Cerebellar nuclear complex (tissue), 1 donor: ENCODE data around the gene APOA5.
"Not testable (repeated sequence)": the region's sequence is repeated elsewhere in the genome, so short reads cannot be mapped to it uniquely, and the experiment has no call there.

Experiments
- DNase-seq, 2 experiments: peaks; one replicate each; lab custom pipeline; 2025; lab: John Stamatoyannopoulos, UW

Gene APOA5, protein sequence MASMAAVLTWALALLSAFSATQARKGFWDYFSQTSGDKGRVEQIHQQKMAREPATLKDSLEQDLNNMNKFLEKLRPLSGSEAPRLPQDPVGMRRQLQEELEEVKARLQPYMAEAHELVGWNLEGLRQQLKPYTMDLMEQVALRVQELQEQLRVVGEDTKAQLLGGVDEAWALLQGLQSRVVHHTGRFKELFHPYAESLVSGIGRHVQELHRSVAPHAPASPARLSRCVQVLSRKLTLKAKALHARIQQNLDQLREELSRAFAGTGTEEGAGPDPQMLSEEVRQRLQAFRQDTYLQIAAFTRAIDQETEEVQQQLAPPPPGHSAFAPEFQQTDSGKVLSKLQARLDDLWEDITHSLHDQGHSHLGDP

DNA sequence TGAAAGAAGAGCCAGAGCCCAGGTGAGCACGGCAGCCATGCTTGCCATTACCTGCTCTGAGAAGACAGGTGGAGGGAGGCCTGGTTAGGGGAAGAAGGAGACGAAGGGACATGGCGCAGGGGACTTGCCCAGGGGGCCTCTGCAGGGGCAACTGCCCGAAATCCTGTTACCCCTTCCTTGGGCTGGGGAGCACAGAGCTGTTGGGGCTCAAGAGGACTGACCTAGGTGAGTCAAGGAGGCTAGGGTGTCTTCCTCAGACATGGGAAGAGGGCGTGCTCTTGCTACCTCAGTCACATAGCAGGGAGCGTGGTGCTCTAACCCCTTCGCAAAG is at the start of gene APOA5:
Gene APOA5 (minus strand): TSS at position 67 of the 331 bp plus-strand sequence. CDS start 19 bp downstream, at position 48.
- no peak for DNase-seq

- no peak for DNase-seq
Observed at GRCh38 chr11:116840746-116841296, 49.1 kb upstream of the APOA5 start.

DNA sequence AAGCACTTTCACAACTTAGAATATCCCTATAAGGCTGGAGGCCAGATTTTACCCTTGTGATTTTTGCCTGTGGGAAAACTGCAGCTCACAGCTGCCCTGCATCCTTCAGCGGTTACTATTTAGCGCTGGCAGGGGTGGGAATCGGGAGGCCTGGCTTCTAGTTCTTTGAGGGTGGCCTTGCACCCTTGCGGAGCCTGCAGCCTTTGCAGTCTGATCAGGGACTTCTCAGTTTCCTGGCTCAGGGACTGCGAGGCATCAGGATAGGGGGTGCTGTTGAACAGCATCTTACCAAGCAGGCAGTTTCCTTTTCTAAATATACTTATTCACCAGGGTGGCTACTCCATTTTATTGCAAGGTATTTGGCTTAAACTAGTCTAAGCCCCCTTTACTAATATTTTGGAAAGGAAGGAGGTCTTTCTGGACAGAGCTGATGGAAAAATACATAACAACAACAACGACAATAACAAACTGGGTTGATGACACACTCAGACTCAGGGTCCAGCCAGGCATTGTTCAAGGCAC is 48.6 kb upstream of the APOA5 start:
- DNase-seq = no peak

GRCh38 chr11:116838321-116839084 is 46.8 kb upstream of the APOA5 start:
- no peak for DNase-seq

DNA sequence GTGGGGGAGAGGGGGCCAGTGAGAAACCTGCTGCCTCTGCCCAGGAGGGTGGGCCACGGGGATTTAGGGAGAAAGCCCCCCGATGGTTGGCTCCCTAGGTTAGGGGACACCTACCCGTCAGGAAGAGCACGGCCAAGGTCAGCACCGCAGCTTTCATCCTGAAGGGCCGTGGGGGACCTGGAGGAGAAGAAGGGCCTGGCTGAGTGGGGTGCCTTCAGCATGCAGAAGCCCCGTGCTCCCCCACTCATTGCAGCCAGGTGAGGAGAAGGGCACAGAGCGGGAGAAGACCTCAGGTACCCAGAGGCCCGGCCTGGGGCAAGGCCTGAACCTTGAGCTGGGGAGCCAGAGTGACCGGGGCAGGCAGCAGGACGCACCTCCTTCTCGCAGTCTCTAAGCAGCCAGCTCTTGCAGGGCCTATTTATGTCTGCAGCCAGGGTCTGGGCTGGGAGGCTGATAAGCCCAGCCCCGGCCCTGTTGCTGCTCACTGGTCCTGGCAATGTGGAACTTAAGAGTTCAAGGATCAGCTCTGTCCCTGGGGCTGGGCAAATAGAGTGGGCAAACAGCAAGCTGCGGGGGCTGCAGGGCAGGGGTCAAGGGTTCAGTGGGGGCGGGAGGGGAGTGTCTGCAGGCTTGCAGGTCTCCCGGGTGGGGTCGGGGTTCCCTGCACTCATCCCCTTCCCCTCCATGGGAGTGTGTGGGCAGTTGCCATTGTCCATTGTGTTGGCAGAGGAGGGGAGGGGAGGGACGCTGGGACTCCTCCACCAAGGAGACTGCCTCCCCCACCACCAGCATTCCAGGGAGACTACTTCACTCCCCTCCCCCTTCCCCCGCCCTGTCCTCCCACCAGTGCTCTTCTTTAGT is 45.8 kb upstream of the APOA5 start, which contains the start of gene APOA1:
Gene APOA1 (minus strand): TSS at position 392 of the 861 bp plus-strand sequence. CDS start 235 bp downstream, at position 157.
- DNase-seq = no peak

DNA sequence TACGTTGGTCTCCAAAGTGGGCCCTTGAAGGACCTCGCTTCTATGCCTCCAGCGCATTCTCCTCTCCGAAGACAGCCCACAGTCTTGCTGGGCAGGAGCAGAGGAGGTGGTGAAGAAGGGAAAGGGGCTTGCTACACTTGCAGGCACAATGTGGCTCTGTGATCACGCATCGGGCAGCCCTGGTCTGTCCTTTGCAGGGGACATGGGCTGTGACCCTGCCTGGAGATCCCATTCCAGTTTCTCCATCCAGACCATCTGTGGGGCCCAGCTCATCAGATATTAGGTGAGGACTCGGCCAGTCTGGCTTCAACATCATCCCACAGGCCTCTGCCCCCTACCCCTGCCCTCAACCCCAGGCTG is 44.9 kb upstream of the APOA5 start:
- DNase-seq = no peak

DNA sequence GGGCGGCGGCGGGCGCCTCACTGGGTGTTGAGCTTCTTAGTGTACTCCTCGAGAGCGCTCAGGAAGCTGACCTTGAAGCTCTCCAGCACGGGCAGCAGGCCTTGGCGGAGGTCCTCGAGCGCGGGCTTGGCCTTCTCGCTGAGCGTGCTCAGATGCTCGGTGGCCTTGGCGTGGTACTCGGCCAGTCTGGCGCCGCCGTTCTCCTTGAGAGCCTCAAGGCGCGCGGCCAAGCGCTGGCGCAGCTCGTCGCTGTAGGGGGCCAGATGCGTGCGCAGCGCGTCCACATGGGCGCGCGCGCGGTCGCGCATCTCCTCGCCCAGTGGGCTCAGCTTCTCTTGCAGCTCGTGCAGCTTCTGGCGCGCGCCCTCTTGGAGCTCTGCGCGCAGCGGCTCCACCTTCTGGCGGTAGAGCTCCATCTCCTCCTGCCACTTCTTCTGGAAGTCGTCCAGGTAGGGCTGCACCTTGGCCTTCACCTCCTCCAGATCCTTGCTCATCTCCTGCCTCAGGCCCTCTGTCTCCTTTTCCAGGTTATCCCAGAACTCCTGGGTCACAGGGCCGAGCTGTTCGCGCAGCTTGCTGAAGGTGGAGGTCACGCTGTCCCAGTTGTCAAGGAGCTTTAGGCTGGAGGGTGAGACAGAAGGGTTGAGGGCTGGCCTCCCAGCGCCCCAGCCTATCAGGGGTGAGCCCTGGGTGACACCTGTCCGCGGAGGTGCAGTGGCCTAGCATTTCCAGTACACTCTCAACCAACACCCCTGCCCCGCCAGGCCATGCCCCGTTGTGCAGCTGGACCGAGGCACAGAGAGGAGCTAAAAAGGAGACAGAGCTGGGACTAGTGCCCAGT is 44.3 kb upstream of the APOA5 start:
- DNase-seq = peak; percentile 35 to 54

DNA sequence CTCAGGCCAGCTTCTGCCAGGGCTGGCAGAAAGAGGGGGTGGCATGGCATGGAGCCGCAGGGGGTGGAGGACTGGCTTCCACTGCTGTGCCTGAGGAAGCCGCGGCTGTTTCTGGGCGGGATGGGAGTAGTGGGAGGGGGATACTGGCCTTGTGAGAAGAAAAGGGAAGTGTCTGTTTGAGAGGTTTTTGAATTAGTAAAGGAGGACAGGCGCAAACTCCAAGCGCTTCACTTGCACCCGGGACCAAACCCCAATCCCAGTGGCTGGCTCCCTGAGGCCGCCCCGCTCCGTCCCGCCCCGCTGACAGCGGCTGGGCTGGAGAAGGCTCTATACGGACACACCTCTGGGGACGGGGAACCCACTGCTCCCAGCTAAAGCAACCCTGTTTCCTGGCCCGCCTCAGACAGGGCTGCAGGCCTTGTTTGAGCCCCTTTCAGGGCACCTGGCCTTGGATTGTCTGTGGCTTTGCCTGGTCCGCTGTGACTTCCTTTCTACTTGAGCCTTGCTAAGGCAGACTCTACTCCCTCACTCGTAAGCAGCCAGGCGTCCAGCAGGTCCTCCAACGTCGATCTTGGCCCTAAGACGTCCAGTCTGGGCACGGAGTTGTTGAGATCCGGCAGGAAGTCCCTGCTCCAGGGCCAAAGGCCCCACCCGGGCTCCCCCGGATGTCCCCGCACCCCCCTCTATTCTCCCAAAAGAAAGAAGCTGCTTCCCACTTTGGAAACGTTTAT is 43.5 kb upstream of the APOA5 start:
- DNase-seq = no peak

GRCh38 chr11:116834535-116835041 is 42.9 kb upstream of the APOA5 start:
- not testable (repeated sequence) for DNase-seq

- DNase-seq = no peak
Observed at GRCh38 chr11:116833816-116834534, 42.3 kb upstream of the APOA5 start.

DNA sequence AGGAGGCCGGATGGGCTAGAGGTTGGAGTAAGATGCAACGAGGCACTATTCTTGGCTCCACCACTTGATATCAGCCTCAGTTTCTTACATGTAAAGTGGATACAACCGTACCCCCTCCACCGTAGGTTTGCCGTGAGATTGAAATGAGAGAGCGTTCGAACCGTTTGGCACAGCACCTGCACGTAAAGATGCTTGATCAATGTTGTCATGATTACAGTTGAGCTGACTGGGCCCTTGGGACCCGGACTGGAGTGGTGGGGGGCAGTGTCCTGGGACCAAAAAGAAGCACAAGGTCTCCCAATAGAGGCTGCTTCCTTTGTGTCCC is 41.8 kb upstream of the APOA5 start:
- no peak for DNase-seq

DNA sequence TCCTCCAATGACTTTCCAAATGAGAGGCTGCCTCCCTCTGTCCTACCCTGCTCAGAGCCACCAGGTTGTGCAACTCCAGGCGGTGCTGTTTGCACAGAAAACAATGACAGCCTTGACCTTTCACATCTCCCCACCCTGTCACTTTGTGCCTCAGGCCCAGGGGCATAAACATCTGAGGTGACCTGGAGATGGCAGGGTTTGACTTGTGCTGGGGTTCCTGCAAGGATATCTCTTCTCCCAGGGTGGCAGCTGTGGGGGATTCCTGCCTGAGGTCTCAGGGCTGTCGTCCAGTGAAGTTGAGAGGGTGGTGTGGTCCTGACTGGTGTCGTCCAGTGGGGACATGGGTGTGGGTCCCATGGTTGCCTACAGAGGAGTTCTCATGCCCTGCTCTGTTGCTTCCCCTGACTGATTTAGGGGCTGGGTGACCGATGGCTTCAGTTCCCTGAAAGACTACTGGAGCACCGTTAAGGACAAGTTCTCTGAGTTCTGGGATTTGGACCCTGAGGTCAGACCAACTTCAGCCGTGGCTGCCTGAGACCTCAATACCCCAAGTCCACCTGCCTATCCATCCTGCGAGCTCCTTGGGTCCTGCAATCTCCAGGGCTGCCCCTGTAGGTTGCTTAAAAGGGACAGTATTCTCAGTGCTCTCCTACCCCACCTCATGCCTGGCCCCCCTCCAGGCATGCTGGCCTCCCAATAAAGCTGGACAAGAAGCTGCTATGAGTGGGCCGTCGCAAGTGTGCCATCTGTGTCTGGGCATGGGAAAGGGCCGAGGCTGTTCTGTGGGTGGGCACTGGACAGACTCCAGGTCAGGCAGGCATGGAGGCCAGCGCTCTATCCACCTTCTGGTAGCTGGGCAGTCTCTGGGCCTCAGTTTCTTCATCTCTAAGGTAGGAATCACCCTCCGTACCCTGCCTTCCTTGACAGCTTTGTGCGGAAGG is 40.9 kb upstream of the APOA5 start:
- DNase-seq = no peak

DNA sequence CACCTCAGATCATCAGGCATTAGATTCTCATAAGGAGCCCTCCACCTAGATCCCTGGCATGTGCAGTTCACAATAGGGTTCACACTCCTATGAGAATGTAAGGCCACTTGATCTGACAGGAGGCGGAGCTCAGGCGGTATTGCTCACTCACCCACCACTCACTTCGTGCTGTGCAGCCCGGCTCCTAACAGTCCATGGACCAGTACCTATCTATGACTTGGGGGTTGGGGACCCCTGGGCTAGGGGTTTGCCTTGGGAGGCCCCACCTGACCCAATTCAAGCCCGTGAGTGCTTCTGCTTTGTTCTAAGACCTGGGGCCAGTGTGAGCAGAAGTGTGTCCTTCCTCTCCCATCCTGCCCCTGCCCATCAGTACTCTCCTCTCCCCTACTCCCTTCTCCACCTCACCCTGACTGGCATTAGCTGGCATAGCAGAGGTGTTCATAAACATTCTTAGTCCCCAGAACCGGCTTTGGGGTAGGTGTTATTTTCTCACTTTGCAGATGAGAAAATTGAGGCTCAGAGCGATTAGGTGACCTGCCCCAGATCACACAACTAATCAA is 40.2 kb upstream of the APOA5 start:
- no peak for DNase-seq

GRCh38 chr11:116830184-116830912 is 38.7 kb upstream of the APOA5 start:
- DNase-seq = no peak

DNA sequence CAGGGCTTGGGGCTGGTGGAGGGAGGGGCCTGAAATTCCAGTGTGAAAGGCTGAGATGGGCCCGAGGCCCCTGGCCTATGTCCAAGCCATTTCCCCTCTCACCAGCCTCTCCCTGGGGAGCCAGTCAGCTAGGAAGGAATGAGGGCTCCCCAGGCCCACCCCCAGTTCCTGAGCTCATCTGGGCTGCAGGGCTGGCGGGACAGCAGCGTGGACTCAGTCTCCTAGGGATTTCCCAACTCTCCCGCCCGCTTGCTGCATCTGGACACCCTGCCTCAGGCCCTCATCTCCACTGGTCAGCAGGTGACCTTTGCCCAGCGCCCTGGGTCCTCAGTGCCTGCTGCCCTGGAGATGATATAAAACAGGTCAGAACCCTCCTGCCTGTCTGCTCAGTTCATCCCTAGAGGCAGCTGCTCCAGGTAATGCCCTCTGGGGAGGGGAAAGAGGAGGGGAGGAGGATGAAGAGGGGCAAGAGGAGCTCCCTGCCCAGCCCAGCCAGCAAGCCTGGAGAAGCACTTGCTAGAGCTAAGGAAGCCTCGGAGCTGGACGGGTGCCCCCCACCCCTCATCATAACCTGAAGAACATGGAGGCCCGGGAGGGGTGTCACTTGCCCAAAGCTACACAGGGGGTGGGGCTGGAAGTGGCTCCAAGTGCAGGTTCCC is 38.0 kb upstream of the APOA5 start, which contains the start of gene APOC3:
Gene APOC3 (plus strand): TSS at position 383 of the 659 bp plus-strand sequence. CDS start 676 bp downstream, outside the sequence.
- DNase-seq = no peak
